PC-3 (cell line): ENCODE results near the gene AKAP6.

Experiments used
- EZH2 ChIP-seq: fragments of 300-600 bp; sonication (generic); IDR thresholded peaks from one replicate; pipeline ENCODE4 v1.6.1; 2017; ENCODE audit warnings: antibody characterized with exemption, mild to moderate bottlenecking, low read length; ENCODE audit not compliant: unreplicated experiment
- EZH2phosphoT487 ChIP-seq: fragments of 300-600 bp; sonication (generic); IDR thresholded peaks from 2 replicates; pipeline ENCODE4 v1.6.1; 2018; ENCODE audit warnings: mild to moderate bottlenecking, antibody characterized with exemption, low read length, borderline replicate concordance
- TF ChIP-seq, protein P1 (sequence below): fragments of 300-600 bp; sonication (generic); conservative IDR thresholded peaks from 2 replicates; pipeline ENCODE4 v1.5.1; 2017; ENCODE audit warnings: antibody characterized with exemption, low read depth, mild to moderate bottlenecking, low read length

DNA sequence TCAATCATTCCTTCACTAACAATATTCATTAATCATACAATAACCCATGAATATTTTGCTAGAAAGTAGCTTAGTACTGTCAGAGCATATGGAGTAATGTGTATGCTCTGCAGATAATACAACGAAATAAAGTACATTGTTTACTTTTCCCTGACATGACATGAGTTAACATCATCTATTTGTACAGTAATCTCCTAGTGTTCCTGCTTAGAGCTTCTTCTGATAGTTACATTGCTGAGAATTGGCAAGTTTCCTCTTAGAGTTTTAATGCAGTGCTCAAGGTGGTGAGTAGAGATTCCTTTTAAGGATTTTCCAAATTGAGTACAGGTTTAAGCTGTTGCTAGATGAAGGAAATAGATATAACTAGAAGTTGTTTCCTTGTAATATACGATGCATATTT, 445.1 kb downstream of the AKAP6 start:
- TF ChIP-seq, protein P1, sequence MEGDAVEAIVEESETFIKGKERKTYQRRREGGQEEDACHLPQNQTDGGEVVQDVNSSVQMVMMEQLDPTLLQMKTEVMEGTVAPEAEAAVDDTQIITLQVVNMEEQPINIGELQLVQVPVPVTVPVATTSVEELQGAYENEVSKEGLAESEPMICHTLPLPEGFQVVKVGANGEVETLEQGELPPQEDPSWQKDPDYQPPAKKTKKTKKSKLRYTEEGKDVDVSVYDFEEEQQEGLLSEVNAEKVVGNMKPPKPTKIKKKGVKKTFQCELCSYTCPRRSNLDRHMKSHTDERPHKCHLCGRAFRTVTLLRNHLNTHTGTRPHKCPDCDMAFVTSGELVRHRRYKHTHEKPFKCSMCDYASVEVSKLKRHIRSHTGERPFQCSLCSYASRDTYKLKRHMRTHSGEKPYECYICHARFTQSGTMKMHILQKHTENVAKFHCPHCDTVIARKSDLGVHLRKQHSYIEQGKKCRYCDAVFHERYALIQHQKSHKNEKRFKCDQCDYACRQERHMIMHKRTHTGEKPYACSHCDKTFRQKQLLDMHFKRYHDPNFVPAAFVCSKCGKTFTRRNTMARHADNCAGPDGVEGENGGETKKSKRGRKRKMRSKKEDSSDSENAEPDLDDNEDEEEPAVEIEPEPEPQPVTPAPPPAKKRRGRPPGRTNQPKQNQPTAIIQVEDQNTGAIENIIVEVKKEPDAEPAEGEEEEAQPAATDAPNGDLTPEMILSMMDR = no peak
- TF ChIP-seq EZH2 = no peak
- TF ChIP-seq EZH2phosphoT487 = no peak
